GM06990 (cell line): ENCODE results near the gene COPE.
A peak's percentile ranks its signal among the peaks of the same experiment; 100 is the strongest.

Experiments
- DNase-seq: peaks from one replicate; pipeline ENCODE4 v3.0.0-alpha.2; 2011; ENCODE audit not compliant: insufficient read length; ENCODE audit errors: extremely low read depth
- H3K27me3 ChIP-seq: replicated peaks from 2 replicates; pipeline ENCODE4 v1.6.0; 2011; ENCODE audit warnings: low read length; ENCODE audit not compliant: control insufficient read depth, insufficient read depth
- H3K36me3 ChIP-seq: 2 replicates; pipeline ENCODE4 v1.5.1; 2011; ENCODE audit warnings: low read length; ENCODE audit not compliant: control insufficient read depth, insufficient read depth
- H3K4me3 ChIP-seq: replicated peaks from 2 replicates; pipeline ENCODE4 v1.5.1; 2011; ENCODE audit warnings: low read depth, mild to moderate bottlenecking, control low read depth, low read length
- TF ChIP-seq, protein P1 (sequence below): IDR thresholded peaks from 2 replicates; pipeline ENCODE4 v1.5.1; 2011; ENCODE audit warnings: low read length, control low read depth, mild to moderate bottlenecking, inconsistent platforms; ENCODE audit not compliant: insufficient read depth, poor library complexity, severe bottlenecking

The COPE gene

DNA sequence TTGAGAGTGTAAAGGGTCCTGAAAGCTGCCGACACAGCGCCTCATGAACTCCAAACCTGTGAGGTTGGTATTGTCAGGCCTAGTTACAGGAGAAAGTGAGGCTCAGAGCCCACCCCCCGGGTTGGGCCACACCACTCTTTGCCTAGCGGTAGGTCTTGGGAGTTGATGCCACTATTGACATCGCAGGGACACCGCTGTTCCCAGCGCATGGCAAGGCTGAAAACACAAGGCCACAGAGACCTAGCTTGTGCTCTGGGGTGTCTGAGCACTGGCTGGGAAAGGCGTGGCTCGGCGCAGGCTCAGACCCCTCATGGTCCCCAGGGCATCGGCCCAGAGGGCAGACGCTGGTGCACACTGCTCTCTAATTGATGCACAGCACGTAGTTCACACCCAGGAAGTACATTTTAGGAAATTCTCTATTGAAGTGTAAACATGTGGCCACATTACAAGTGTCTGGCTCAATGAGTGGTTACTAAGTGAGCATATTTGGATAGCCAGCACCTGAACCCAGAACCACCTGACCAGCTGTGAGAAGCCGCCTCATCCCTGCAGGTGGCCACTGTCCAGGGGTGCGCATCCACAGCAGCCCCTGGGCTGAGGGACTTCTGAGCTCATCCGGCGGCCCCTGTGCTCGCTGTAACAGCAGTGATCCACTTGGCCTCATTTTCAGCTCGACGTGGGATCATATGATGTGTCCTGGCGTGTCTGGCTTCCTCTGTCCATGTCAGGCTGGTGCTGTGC is 60.1 kb downstream of the COPE start:
- Histone ChIP-seq H3K27me3 (no peaks in the 10 kb centered on the region), H3K36me3 (peaks cover 74% of the 10 kb centered on the region), H3K4me3 (no peak overlapping the region)
- DNase-seq: no peak
- TF ChIP-seq, protein P1, sequence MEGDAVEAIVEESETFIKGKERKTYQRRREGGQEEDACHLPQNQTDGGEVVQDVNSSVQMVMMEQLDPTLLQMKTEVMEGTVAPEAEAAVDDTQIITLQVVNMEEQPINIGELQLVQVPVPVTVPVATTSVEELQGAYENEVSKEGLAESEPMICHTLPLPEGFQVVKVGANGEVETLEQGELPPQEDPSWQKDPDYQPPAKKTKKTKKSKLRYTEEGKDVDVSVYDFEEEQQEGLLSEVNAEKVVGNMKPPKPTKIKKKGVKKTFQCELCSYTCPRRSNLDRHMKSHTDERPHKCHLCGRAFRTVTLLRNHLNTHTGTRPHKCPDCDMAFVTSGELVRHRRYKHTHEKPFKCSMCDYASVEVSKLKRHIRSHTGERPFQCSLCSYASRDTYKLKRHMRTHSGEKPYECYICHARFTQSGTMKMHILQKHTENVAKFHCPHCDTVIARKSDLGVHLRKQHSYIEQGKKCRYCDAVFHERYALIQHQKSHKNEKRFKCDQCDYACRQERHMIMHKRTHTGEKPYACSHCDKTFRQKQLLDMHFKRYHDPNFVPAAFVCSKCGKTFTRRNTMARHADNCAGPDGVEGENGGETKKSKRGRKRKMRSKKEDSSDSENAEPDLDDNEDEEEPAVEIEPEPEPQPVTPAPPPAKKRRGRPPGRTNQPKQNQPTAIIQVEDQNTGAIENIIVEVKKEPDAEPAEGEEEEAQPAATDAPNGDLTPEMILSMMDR: no peak

DNA sequence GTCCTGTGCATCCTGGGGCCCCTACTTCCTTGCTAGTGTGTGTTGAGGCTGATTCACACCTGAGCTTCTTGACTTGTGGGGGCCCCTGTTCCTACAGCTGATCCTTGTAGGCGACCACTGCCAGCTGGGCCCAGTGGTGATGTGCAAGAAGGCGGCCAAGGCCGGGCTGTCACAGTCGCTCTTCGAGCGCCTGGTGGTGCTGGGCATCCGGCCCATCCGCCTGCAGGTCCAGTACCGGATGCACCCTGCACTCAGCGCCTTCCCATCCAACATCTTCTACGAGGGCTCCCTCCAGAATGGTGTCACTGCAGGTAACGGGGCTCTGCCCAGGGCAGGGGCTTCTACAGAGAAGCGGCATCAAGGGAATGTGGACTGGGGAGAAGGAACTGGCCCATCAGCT is 62.0 kb downstream of the COPE start:
- Histone ChIP-seq H3K27me3 (no peaks in the 10 kb centered on the region), H3K4me3 (no peak overlapping the region), H3K36me3 (peaks cover 80% of the 10 kb centered on the region)
- no peak for DNase-seq
- TF ChIP-seq, protein P1: no peak

DNA sequence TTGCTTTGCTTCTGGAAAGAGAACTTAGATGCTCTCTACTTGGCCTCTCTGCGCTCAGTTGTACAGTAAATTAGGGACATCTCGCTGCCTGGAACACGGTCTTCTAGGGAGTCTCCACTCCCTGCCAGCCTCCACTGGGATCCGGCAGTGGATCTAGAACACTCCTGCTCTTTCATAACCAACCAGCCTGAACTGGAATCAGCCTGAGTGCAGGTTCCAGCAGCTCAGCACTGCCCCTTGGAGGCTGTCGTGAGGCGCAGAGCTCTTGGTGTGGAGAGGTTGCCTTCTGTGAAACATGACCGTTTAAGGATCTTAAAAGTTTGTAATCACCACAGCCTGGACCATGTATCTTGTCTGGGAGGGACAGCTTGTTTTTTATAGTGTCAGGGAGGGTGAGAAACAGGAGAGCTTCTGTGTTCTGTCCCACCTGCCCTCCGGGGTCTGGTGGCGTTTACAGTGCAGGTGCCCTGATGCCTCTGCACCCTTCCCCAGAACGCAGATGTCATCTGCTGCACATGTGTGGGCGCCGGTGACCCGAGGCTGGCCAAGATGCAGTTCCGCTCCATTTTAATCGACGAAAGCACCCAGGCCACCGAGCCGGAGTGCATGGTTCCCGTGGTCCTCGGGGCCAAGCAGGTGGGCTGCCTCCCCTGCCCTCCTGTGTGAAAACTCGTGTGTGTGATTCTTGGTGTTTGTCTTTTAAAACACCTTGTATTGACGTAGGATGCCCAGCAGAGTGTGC is 62.6 kb downstream of the COPE start:
- Histone ChIP-seq H3K27me3 (no peaks in the 10 kb centered on the region), H3K4me3 (no peak overlapping the region), H3K36me3 (peaks cover 82% of the 10 kb centered on the region)
- no peak for DNase-seq
- TF ChIP-seq, protein P1: peak; percentile 22

DNA sequence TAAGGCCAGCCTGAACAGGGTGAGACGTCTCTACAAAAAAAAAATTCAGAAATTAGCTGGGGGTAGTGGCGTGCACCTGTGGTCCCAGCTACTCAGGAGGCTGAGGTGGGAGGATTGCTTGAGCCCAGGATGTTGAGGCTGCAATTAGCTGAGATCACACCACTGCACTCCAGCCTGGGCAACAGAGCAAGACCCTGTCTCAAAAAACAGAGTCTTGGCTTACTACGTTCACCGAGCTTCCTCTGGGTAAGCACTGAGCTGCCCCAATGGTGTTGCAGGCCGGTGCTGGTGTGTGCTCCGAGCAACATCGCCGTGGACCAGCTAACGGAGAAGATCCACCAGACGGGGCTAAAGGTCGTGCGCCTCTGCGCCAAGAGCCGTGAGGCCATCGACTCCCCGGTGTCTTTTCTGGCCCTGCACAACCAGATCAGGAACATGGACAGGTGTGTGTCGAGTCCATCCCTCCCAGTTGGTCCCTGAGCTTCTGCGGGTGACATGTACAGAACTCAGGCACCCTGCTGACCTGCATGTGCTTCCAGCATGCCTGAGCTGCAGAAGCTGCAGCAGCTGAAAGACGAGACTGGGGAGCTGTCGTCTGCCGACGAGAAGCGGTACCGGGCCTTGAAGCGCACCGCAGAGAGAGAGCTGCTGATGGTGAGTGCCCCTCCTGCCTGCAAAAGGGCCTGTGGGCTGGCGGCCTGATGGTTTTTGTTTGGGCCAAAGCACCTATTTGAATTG is 63.4 kb downstream of the COPE start:
- TF ChIP-seq, protein P1: no peak
- Histone ChIP-seq H3K27me3 (no peaks in the 10 kb centered on the region), H3K4me3 (no peak overlapping the region), H3K36me3 (peaks cover 82% of the 10 kb centered on the region)
- DNase-seq: no peak

DNA sequence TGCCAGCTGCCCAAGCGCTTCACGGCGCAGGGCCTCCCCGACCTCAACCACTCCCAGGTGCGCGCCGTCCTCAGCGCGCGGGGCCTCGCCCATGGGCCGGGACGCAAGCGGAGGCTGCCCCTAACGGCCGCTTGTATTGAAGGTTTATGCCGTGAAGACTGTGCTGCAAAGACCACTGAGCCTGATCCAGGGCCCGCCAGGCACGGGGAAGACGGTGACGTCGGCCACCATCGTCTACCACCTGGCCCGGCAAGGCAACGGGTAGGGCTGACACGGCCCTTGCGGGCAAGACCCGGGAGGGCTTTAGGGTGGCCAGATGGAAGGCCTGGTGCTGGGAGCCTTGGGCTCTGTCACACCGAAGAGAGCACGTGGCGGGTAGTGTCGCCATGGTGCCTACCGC is 64.2 kb downstream of the COPE start:
- TF ChIP-seq, protein P1: no peak
- DNase-seq: no peak
- H3K36me3 ChIP-seq: peaks cover 82% of the 10 kb centered on the region
- no peak overlapping the region for H3K4me3 ChIP-seq
- H3K27me3 ChIP-seq: no peaks in the 10 kb centered on the region
